H1 (cell line): ENCODE measurements around the gene SPOCK2. TPM values are rescaled to one million over a fixed set of nuclear protein-coding genes. Genes with fewer than 3 reads are reported as not detected.

Source experiments
- CHD2 ChIP-seq: IDR thresholded peaks from 2 replicates; pipeline ENCODE4 v1.6.1; 2012; ENCODE audit warnings: low read length, improper control_type of control experiment
- CREB1 ChIP-seq: IDR thresholded peaks from 2 replicates; pipeline ENCODE4 v1.6.1; 2012; ENCODE audit warnings: inconsistent platforms
- CTBP2 ChIP-seq: IDR thresholded peaks from 2 replicates; pipeline ENCODE4 v1.7.0; 2011; ENCODE audit warnings: borderline replicate concordance, mild to moderate bottlenecking, moderate library complexity, mixed read lengths, low read length; ENCODE audit not compliant: insufficient read depth, insufficient read length
- GABPA ChIP-seq: IDR thresholded peaks from 2 replicates; pipeline ENCODE4 v1.6.1; 2011; ENCODE audit warnings: mild to moderate bottlenecking, low read length, moderate library complexity, borderline replicate concordance; ENCODE audit not compliant: insufficient read depth
- GTF2F1 ChIP-seq: IDR thresholded peaks from 2 replicates; pipeline ENCODE4 v1.6.1; 2012; ENCODE audit warnings: low read depth, low read length, improper control_type of control experiment, borderline replicate concordance
- RNF2 ChIP-seq: fragments of 200-900, 300-1000 bp; sonication (generic); IDR thresholded peaks from 2 replicates; pipeline ENCODE4 v1.7.1; 2016; ENCODE audit warnings: borderline replicate concordance, low read depth, mild to moderate bottlenecking, antibody characterized with exemption, low read length; ENCODE audit not compliant: poor library complexity, severe bottlenecking; ENCODE audit errors: missing control alignments
- SAP30 ChIP-seq: fragments of 300-600 bp; sonication (generic); IDR thresholded peaks from 2 replicates; pipeline ENCODE4 v1.7.1; 2012; ENCODE audit warnings: low read length, moderate library complexity, mild to moderate bottlenecking, inconsistent platforms; ENCODE audit not compliant: insufficient read depth, insufficient replicate concordance
- SP1 ChIP-seq: IDR thresholded peaks from 2 replicates; pipeline ENCODE4 v1.6.1; 2011; ENCODE audit warnings: low read depth, low read length
- TAF1 ChIP-seq: IDR thresholded peaks from 2 replicates; pipeline ENCODE4 v1.6.1; 2011; ENCODE audit warnings: mild to moderate bottlenecking, low read depth, low read length
- TAF7 ChIP-seq: optimal IDR thresholded peaks from 2 replicates; pipeline ENCODE3; 2011; ENCODE audit warnings: low read depth, mild to moderate bottlenecking, inconsistent platforms, low read length, moderate library complexity, borderline replicate concordance
- YY1 ChIP-seq: IDR thresholded peaks from 2 replicates; pipeline ENCODE4 v1.6.1; 2011; ENCODE audit warnings: low read depth, mild to moderate bottlenecking, low read length
- polyA plus RNA-seq, 7 experiments: library from polyadenylated mRNA; depleted of rRNA in 3 of 7; stranded (reverse) in 5 of 7; unstranded in 2 of 7; fragments of >200 nt in 5 of 7; fragments of 200-250 nt in 2 of 7; gene quantifications; 1 replicate in 5 of 7; 2 replicates in 1 of 7; 4 replicates in 1 of 7; pipeline versions ENCODE4 v1.2.1 to v1.2.3, GENCODE V29; 2011 to 2013; ENCODE audit warnings: missing spikeins in 2 of 7, mixed read lengths in 2 of 7
- total RNA-seq: library from RNA; stranded (reverse); fragmentation: NEBNext Ultra II Directional; extraction: Animal tissue kit (Norgen Biotek cat#: 25700); gene quantifications from 2 replicates; pipeline ENCODE4 v1.2.1, GENCODE V29; 2021
- TF ChIP-seq, protein P1 (sequence below): fragments of 300-600 bp; sonication (generic); IDR thresholded peaks from 2 replicates; pipeline ENCODE4 v1.7.1; 2012; ENCODE audit warnings: low read length, moderate library complexity, mild to moderate bottlenecking, inconsistent platforms; ENCODE audit not compliant: insufficient replicate concordance

The SPOCK2 gene
- total and polyA plus RNA-seq, 2 of the 8 experiments (the other 6 are each of a cell fraction or from before 2014, with no cell fraction given), result 1.5 to 1.9 TPM

DNA sequence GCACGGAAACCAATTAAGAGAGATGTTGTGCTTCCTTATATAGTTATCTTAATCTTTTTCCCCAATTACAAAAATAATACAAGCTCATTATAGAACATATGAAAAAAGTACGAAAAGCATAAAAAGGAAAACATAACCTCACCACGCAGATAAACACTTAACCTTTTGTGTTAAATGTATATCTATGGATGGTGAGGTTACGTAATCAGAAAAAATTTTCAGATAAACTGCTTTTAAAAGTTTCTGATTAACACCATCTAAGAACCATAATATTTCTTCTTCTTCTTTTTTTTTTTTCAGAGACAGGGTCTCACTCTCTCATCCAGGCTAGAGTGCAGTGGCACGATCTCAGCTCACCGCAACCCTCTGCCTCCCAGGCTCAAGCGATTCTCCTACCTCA lies 49.2 kb upstream of the SPOCK2 start (continued):
- TF ChIP-seq, protein P1, sequence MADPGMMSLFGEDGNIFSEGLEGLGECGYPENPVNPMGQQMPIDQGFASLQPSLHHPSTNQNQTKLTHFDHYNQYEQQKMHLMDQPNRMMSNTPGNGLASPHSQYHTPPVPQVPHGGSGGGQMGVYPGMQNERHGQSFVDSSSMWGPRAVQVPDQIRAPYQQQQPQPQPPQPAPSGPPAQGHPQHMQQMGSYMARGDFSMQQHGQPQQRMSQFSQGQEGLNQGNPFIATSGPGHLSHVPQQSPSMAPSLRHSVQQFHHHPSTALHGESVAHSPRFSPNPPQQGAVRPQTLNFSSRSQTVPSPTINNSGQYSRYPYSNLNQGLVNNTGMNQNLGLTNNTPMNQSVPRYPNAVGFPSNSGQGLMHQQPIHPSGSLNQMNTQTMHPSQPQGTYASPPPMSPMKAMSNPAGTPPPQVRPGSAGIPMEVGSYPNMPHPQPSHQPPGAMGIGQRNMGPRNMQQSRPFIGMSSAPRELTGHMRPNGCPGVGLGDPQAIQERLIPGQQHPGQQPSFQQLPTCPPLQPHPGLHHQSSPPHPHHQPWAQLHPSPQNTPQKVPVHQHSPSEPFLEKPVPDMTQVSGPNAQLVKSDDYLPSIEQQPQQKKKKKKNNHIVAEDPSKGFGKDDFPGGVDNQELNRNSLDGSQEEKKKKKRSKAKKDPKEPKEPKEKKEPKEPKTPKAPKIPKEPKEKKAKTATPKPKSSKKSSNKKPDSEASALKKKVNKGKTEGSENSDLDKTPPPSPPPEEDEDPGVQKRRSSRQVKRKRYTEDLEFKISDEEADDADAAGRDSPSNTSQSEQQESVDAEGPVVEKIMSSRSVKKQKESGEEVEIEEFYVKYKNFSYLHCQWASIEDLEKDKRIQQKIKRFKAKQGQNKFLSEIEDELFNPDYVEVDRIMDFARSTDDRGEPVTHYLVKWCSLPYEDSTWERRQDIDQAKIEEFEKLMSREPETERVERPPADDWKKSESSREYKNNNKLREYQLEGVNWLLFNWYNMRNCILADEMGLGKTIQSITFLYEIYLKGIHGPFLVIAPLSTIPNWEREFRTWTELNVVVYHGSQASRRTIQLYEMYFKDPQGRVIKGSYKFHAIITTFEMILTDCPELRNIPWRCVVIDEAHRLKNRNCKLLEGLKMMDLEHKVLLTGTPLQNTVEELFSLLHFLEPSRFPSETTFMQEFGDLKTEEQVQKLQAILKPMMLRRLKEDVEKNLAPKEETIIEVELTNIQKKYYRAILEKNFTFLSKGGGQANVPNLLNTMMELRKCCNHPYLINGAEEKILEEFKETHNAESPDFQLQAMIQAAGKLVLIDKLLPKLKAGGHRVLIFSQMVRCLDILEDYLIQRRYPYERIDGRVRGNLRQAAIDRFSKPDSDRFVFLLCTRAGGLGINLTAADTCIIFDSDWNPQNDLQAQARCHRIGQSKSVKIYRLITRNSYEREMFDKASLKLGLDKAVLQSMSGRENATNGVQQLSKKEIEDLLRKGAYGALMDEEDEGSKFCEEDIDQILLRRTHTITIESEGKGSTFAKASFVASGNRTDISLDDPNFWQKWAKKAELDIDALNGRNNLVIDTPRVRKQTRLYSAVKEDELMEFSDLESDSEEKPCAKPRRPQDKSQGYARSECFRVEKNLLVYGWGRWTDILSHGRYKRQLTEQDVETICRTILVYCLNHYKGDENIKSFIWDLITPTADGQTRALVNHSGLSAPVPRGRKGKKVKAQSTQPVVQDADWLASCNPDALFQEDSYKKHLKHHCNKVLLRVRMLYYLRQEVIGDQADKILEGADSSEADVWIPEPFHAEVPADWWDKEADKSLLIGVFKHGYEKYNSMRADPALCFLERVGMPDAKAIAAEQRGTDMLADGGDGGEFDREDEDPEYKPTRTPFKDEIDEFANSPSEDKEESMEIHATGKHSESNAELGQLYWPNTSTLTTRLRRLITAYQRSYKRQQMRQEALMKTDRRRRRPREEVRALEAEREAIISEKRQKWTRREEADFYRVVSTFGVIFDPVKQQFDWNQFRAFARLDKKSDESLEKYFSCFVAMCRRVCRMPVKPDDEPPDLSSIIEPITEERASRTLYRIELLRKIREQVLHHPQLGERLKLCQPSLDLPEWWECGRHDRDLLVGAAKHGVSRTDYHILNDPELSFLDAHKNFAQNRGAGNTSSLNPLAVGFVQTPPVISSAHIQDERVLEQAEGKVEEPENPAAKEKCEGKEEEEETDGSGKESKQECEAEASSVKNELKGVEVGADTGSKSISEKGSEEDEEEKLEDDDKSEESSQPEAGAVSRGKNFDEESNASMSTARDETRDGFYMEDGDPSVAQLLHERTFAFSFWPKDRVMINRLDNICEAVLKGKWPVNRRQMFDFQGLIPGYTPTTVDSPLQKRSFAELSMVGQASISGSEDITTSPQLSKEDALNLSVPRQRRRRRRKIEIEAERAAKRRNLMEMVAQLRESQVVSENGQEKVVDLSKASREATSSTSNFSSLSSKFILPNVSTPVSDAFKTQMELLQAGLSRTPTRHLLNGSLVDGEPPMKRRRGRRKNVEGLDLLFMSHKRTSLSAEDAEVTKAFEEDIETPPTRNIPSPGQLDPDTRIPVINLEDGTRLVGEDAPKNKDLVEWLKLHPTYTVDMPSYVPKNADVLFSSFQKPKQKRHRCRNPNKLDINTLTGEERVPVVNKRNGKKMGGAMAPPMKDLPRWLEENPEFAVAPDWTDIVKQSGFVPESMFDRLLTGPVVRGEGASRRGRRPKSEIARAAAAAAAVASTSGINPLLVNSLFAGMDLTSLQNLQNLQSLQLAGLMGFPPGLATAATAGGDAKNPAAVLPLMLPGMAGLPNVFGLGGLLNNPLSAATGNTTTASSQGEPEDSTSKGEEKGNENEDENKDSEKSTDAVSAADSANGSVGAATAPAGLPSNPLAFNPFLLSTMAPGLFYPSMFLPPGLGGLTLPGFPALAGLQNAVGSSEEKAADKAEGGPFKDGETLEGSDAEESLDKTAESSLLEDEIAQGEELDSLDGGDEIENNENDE, result no peak
- TF ChIP-seq SAP30, result no peak
- TF ChIP-seq CREB1, result no peak
- TF ChIP-seq SP1, result no peak
- TF ChIP-seq CTBP2, result no peak
- no peak for TF ChIP-seq TAF1
- TF ChIP-seq CHD2, result no peak
- TF ChIP-seq YY1, result no peak
- no peak for TF ChIP-seq GABPA
- no peak for TF ChIP-seq GTF2F1
- TF ChIP-seq TAF7, result no peak
- TF ChIP-seq RNF2, result no peak
